GOT3 (cell line): ENCODE data around the gene PARVA.
A peak's percentile ranks its signal among the peaks of the same experiment; 100 is the strongest.

Experiments used
- DNase-seq: peaks from one replicate; lab custom pipeline; 2025; ENCODE audit warnings: mixed read lengths; lab: John Stamatoyannopoulos, UW

The PARVA gene

DNA sequence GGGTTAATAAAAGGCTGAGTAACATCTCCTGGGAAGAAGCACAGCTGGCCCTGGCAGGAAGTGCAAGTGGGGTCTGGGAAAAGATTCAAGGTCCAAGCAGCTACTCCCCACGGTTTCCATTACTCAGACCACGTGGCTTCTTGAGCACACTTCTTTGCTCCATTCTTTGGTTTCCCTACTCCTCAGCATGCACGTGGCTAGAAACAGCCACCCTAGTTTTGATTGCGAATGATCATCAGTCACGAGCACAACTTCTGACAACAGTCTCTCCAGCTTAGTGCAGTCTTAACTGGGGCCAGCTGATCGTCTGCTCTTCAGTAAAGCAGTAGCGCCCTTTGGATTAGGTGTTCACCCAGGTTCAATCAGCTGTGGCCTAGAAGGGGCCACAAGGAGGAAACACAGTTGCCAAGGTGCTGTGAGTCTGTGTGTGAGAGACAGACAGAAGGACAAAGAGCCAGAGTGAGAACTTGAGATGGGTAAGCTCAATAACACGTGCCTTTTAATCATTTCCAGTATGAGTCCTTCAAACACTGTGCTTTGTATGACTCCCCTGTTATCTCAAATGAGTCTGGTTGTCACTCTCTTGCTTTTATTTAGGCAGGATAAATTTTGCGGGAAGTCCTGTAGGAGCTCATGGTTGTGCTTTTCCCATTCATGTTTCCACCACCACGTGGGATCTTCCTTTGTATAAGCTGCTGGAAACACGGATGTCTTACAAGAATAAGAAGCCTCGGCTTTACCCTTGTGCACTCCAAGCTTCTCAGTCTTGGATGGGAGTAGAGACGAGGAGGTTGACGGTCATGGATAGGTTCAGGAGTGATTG lies 901 bp upstream of the PARVA start:
- DNase-seq, result no peak

DNA sequence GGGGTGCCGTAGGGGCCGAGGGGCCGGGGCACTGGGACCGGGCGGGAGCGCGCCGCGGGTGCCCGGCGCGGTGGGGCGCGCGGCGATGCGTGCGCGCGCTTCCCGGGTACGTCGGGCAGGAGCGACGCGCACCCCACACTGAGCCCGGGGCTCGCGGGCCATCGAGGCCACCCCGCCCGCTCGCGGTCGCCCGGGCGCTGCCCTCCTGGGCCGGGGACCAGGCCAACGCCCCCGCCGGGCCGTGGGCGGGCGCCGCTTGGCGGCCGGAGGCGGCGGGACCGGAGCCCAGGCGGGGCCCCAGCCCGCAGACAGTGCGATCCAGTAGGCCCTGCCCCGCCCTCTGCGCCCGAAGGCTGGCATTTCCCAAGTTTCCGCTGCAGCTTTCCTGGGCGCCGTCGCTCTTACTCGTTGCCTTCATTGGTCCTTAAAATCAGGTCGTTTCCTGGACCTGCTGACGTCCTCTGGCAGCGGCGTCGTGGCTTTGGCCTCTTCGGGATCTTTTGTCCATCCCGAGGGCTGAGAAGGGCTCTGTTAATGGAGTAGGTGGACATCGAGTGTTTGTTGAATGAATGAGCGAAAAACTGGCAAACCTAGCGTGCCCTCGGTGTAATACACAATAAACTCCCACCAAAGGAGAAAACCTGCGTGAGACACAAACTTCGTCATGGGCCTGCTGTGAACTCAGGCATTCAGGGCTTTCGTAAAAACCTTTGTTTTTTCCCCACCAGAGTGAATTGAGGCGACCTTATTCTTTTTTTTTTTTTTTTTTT lies 638 bp downstream of the PARVA start:
- DNase-seq, result peak; percentile 5

DNA sequence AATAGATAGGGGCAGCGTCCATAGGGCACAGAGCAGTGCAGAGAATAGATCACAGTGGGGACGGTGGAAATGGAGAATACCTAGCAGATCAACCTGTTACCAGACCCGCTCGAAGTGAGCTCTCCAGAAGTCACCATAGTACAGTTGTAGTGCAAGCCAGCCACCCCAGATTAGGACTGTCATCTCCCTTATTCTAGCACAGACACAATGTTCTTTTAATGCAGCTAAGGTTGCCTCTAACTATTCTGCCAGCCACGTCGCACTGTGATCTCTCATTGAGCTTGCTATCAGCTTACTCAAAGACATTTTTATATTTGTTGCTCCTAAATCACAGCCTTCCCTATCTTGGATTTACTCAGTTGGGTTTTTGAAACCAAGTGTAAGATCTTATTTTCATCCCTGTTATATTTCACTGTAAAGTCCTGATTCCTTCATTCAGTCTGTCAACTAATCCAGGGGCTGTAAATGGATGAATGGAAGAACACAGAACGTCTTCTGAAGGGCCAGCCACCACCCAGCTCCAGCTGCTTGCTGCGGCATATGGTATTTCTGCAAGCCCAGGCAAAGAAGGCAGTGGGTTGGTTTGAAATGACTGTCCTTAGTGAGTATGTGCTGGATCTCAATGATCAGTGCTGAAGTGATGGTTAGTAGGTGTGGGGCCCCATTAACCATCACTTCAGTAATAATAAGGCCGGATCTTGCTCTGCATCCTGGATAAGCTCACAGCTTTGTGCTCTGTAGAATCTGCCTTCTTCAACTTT lies 3.4 kb downstream of the PARVA start:
- no peak for DNase-seq

DNA sequence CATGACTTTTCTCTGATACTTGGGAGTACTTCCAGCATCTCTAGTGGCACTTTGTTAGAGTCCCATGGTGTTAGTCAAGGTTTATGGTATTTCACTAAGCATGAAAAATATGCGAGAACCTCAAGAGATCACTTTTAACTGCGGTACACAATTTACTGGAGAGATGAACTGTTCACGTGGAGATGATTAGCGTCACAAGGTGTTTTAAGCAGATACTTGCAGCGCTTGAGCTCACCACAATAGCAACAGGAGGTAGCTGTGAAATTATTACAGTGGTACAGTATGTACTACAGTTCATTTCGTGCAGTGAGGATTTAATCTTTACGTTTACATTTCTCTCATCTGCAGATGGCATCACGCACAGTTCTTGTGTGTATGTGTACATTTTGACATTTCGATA lies 4.5 kb downstream of the PARVA start:
- no peak for DNase-seq

DNA sequence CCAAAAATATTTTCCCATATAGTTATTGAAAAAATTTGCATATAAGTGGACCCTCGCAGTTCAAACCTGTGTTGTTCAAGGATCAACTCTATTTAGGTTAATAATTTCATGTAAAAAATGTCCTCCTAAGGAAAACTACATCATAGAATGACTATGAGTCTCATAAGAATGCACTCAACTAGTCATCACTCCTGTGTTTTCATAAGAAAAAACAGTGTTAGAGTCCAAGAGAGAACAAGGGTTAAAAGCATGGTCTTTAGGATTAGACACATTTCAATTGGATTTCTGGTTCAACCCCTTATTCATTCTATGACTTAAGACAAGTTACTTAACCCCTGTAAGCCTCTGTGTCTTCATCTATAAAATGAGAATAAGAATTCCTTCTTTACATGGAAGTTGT lies 5.1 kb downstream of the PARVA start:
- no peak for DNase-seq

DNA sequence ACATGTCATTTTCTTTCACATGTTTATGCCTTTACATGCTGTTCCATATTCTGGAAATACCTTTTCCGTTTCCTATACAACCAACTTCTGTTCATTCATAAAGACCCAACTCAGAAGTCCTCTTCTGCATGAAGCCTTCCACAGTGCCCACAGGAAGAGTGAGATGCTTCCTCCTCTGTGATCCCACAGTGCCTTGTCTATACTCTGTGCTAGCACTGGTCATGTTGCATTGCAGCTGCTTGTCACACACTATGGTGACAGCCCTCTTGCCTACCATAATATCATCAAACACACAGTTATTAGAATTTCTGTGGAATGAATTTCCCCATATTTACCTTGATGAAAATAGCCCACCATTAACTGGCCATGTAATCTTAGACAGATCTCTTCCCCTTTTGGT lies 8.9 kb downstream of the PARVA start:
- DNase-seq, result no peak

DNA sequence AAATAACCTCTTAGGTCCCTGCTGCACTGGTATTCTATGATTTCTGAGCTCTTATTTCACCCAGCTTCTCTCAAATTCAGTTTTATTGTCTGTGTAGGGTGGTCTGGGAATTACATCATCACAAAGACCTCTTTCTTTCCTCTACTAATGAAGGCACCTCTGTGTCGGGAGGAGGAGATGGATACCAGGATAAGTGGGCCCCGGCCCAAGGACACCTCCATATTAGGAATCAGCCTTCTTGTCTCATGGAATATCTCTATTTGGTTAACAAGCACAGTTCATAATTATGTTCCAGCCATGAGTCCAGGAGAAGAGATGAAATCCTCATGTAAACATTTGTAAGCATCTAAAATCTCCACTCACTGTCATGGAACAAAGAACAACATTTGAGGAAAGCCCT lies 9.4 kb downstream of the PARVA start:
- DNase-seq, result no peak

DNA sequence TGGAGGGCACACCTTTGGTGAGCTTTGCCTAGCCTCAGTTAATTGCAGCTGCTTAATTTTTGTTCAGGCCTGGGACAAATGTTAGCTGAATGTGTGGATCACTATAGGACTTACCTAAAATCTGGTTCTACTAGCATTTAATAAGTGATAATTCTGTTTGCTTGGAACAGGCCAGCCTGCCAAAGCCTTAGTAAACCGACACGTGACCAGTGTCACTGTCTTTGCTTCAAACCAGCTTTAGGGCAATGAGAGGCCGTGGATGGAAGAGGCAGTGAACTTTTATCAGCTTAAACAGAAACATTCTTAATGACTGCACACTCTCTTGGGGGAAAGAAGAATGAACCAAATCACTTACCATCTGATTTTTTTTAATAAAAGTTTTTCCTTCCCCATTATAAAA lies 10.8 kb downstream of the PARVA start:
- DNase-seq, result no peak

DNA sequence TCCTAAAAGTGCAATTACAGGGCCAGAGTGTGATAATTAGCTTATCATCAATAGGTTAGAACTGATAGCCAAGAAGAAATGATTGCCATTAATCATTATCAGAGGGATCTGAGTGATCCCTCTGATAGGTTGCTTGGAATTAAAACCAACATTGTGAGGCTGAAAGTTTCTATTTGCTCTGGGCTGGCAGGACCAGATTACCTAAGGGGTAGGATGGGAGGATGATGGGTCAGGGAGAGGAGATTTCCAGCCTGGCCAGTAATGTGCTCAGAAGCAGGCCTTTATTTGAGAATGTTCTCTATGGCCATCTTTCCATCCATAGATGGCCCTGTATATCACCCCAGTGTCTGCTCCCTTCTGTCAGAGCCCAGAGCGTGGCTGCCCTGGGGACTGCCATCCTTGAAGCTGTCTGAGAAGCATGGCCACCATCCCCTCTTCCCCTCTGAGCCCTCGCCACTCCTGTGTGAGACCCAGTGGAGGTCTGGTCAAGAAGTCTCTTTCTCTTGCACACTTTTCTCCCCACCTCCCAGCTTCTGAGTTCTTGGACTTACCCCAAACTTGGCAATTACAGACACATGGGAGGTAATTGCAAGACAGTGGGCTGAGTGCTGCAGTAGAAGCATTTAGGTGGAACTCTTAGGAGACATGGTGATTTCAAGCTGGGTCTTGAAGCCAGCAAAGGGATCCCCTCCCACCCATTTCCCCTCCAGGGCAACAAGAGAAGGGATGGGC lies 11.7 kb downstream of the PARVA start:
- no peak for DNase-seq

DNA sequence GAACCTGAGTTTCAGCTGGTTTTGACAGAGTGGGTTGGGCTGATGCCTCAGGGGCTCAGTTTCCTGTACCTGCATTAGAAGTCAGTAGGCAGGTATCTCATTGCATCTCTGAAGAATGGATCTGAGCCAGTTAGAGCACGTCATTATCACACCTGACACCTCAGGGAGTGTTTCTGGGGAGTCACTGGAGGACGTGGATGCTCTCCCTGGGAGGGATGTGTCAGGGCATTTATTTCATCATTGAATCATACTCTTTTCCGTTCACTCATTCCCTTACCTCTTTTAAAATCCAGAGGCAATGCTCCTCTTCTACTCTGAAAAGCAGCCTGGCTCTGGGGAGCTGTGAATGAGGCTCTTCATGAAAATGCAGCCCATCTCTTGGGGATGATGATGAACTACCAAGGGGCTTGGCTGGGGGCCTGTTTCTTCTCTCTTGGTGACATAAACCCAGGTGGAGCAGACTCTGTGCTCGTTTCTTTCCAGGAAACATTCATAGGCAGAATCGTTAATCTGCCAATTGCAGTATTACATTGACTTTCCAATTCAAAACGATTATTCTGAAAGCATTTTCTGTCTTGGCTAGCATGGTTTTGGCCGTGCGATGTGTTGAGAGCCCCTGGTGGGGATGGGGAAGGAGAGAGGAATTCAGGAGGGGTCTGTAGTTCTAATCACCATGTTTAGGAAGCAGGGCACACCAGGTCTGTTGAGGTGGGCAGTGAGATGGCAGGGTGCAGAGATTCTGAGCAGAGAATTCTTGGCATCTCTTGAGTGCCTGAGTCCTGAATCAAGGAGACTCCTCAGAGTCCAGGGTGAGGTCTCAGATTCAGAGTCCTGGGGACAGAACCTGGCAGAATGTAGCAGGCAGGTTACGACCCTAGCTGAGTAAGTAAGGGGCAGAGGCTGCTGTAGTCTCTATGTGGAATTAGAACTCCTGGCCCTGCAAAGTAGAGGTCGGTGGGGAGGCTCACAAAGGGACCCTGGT lies 12.6 kb downstream of the PARVA start:
- no peak for DNase-seq

DNA sequence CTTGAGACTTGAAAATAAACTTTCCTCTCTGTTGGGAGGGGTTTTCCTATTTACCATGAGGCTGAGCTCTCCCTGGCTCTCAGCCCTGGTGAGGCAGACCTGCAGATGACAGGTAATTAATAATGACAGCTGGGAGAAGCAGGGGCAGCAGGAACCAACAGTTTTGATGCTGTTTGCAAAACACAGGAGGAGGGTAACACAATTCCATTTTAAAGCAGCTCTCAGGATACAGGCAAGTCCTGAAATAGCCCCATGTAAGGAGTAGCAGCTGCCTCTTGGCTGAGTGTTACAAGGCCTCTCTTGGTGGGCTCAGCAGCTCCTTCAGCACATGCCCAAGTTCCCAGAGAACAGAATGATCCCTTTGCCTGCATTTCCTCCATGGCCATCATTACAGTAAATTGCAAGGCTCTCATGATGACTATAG lies 13.3 kb downstream of the PARVA start:
- no peak for DNase-seq

DNA sequence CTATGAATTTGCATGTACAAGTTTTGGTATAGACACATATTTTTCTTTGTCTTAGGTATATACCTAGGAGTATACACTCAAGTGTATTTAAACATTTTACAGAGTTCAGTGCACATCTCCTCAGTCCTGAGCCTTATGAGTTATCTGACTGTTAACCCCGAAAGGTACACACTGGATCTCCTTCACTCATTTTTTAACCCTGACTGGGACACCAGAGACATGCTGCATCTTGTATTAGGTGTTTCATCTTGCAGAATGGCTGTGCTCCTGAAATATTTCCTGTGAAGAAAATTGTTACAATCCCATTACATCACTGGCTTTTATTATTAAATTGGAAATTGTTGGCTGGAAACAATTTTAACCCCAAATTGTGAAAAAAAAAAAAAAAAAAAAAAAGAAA lies 15.3 kb downstream of the PARVA start:
- DNase-seq, result no peak

DNA sequence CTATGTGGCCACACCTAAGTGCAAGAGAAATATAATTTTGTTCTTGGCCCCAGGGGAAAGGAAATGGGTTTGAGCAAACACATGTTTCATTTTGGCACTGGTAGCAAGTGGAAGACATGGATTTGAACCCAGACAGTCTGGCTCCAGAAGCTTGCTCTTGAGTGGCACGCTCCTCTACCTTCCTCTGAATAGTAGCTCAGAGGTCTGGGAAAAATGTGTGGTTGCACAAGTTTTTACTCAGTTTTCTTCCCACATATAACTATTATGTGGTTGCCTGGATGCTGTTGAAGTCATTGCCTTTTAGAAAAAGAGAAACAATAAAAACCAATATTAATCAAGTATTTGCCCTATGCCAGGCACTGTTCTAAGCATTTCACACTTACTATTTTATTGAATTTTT lies 16.3 kb downstream of the PARVA start:
- no peak for DNase-seq

DNA sequence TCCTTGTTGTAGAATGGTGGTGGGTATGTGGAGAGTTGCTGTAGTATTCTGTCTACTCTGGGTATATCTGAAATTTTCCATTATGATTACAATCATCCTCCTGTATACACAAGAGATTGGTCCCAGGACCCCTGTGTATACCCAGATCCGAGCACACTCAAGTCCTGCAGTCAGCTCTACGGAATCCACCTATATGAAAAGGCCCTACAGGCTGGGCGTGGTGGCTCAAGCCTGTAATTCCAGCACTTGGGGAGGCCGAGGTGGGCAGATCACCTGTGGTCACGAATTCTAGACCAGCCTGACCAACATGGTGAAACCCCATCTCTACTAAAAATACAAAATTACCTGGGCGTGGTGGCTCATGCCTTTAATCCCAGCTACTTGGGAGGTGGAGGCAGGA lies 17.2 kb downstream of the PARVA start:
- no peak for DNase-seq

DNA sequence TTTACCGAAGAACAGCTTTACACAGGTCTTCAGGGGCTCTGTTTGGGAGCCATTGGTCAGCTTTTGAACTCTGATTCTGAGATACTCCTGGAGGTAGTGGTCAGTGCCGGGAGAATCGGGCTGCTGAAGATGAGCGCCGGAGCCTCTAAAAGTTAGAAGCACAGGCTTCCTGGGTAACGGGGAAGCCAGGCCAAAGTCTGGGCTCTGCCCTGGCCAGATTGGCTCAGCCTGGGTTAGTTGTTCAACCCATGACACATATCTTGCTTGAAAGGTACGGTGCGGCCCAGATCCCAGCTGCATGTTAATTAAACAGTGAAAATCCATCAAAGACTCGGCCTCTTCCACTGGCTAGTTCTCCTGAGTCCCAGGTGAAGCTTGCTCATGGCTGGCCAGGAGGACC lies 18.0 kb downstream of the PARVA start:
- no peak for DNase-seq

DNA sequence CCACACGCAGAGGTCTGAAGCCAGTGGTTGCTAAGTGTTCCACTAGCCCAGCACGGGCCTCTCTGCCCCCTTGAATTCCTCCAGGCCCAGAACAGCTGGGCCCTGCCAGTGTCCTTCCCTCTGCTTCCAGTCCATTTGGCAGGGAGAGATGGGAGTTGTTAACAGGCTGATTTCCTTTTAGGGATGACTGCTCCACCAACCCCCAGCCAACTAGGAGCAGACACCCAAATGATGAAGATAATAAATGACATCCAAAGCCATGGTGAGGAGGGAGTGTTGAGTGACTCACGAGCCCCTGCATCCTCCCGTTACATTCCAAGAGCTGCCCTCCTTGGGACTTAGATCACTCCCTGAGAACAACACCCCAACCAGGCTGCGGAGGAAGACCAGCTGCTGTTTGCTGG lies 20.6 kb downstream of the PARVA start:
- no peak for DNase-seq

DNA sequence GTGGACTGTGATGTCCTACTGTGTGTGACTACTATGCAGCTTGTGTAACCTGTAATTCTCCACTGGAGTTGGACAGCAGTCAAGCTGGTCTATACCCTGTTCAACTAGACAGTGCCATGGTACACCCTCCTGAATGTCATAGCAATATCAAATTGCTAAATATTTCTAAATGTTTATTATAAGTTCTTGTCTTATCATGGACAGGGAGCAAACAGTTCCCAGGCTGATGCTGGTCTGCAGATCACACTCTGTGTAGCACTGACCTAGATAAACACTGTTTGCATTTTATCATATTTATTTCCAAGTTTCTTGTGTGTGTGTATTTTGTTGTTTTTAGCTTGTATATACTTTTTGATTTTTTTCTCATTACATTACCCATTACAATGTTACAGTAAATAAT lies 22.0 kb downstream of the PARVA start:
- no peak for DNase-seq

DNA sequence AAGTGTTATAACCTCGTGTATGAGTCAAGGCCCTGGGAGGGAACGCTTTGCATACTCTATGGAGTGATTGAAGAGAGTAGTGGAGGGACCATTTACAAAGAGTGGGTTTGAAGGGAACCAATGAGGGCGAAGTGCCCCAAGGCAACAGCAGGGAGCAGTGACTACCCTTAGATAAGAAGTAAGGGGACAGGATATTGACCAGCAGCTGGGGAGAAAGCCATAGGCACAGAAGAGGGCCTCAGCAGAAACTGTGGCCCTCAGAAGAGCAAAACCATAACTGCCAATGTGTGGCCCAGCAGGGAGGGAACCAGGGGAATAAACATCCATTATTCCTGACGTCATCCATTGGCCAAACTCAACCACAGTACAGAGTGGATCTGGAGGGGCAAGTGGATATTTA lies 24.7 kb downstream of the PARVA start:
- no peak for DNase-seq

DNA sequence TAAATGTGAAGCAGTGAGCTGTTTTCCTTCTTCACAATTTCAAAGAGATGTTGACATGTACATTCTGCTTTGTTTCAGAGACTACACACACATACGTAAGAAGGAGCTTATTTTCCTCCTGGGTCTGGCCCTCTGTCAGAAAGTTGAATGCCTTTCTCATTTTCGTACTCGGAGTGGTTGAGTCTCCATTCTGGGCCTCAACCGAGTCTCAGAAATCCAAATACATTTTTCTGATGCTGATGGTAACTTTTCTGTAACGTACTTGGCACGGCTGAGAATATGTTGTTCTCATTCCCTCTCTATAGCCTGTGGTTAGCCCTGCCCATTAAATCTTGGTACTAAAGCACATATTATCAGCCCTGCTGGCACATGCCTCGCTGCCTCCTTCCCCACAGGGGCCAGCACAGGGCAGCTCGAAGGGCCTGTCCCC lies 25.3 kb downstream of the PARVA start:
- DNase-seq, result no peak

DNA sequence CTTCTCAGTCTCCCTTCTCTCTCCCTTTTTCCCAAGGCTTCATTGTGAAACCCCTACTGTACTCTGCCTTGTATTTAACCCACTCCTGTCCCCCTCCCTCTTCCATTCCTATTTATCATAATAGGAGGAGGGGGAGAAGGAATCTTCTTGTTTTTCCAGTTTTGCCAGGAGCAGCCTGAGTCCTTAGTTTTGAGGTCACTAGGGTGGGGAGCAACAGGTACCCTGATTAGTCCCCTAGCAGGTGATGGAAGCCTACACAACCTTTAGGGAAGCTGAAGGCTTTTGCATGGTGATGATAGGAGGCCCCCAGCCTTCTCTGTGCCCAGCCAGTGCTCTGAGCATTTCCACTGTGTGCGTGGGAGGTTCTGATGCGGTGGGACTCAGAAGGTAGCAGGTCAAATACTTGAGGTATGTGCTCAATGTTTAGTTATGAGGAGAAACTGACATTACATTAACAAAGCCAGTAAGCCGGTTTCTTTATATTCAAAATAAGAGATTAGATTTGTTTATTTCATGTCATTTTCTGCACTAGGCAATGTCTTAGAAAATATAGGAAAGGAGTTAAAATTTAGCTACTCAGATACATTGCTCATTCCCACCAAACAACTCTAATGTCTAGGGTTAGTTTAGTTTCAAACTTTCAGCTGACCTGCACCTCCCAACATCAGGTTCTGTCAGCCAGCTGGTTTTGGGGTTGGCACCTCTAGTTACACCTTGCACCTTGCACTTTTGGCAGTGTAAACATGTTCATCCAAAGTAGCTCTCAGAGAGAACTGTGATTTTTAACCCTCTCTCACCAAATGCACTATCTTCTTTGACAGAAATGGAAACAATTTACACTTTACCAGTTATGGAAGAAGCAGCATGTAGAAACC lies 26.0 kb downstream of the PARVA start:
- DNase-seq, result no peak
